Transverse colon (tissue), 4 donors: ENCODE results near the gene PRICKLE2. TPM values are rescaled to one million over a fixed set of nuclear protein-coding genes. Genes with fewer than 3 reads are reported as not detected.
A peak's percentile ranks its signal among the peaks of the same experiment; 100 is the strongest.

ENCODE experiments used
- DNase-seq: peaks from one replicate; pipeline ENCODE4 v3.0.0-alpha.2; 2019
- H3K27ac ChIP-seq, 4 donors: fragments of 200-600 bp; sonication (generic); 2 replicates each; pipeline ENCODE4 v1.5.1; 2016 to 2018; ENCODE audit warnings: inconsistent platforms in 4 of 4
- H3K27me3 ChIP-seq: fragments of 200-600 bp; sonication (generic); 2 replicates; pipeline ENCODE4 v1.5.1; 2017; ENCODE audit warnings: inconsistent platforms
- H3K36me3 ChIP-seq, 4 donors: fragments of 200-600 bp; sonication (generic); 2 replicates each; pipeline ENCODE4 v1.5.1; 2017 to 2019; ENCODE audit warnings: inconsistent platforms in 4 of 4
- H3K4me1 ChIP-seq, 4 donors: fragments of 200-600 bp; sonication (generic); 2 replicates each; pipeline ENCODE4 v1.5.1; 2017 to 2020; ENCODE audit warnings: inconsistent platforms in 4 of 4
- H3K4me3 ChIP-seq, 4 donors: fragments of 200-600 bp; sonication (generic); 1 replicate in 1 of 4; 2 replicates in 3 of 4; pipeline versions ENCODE4 v1.5.1 to v1.6.1; 2017 to 2019; ENCODE audit warnings: inconsistent platforms in 4 of 4
- H3K9me3 ChIP-seq, 2 donors: fragments of 200-600 bp; sonication (generic); 2 replicates each; pipeline ENCODE4 v1.5.1; 2017 to 2019; ENCODE audit warnings: inconsistent platforms in 2 of 2
- CTCF ChIP-seq, 5 experiments: fragments of 200-600 bp in 3 of 5; fragments of 450-650 bp in 2 of 5; sonication (generic) in 3 of 5; IDR thresholded peaks; 1 replicate in 2 of 5; 2 replicates in 3 of 5; pipeline ENCODE4 v1.5.1; 2016 to 2017; ENCODE audit warnings: antibody characterized with exemption in 5 of 5, inconsistent platforms in 3 of 5, mild to moderate bottlenecking in 2 of 5, moderate library complexity in 1 of 5
- EP300 ChIP-seq: sonication (generic); formaldehyde crosslinking; IDR thresholded peaks from one replicate; pipeline ENCODE4 v1.6.1; 2017; ENCODE audit warnings: antibody characterized with exemption, low read depth
- POLR2A ChIP-seq: fragments of 450-650 bp; IDR thresholded peaks from one replicate; pipeline ENCODE4 v1.6.1; 2016; ENCODE audit warnings: antibody characterized with exemption, mild to moderate bottlenecking, moderate library complexity
- POLR2AphosphoS5 ChIP-seq, 3 donors: sonication (generic); formaldehyde crosslinking; IDR thresholded peaks; one replicate each; pipeline ENCODE4 v1.6.1; 2016; ENCODE audit warnings: antibody characterized with exemption in 3 of 3
- WGBS, 2 donors: methylation state at CpG; one replicate each; pipeline ENCODE4 v1.1.5; 2018; ENCODE audit warnings: low coverage in 1 of 2; 5-methylcytosine and 5-hydroxymethylcytosine counted together
- in situ Hi-C, 4 donors: fragments of 200-750 bp; cut with MboI; loops; one replicate each; pipeline versions ENCODE4 v1.15.0 to v1.15.1; 2017; ENCODE audit warnings: low sequenced_read_pairs in 3 of 4, low pct_ligation_motif_present in 1 of 4, low pct_unique_long_range_greater_than_20kb in 1 of 4
- intact Hi-C: fragments of 100-400 bp; cut with DNase I; formaldehyde crosslinking; loops from one replicate; pipeline ENCODE4 v1.15.1; 2023; ENCODE audit warnings: low total_unique reads
- total RNA-seq, 4 donors: library from RNA; depleted of rRNA; stranded (reverse); fragments of >200 nt; gene quantifications; one replicate each; pipeline ENCODE4 v1.1.0, GENCODE V29; 2016

The PRICKLE2 gene
- total RNA-seq, 4 donors from 2014 or later = 8.5 to 38.4 (median 17.4) TPM

DNA sequence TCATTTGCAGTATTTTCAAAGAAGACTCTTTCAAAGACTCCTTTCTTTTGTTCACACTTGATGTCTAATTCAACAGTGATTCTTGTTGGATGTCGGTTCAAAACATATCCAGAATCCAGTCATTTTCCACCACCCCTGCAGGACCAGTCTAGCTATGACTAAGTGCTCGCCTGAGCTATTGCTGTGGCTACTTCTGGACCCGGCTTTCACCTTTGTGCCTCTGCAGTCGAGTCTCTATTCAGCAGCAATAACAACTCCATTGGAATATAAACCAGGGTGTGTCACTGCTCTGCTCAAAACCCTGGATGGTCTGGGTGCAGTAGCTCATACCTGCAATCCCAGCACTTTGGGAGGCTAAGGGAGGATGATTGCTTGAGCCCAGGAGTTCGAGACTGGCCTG lies 55.0 kb downstream of the PRICKLE2 start:
- 33 to 57% methylated on average over 1 to 5 of the region's 5 CpGs for WGBS, 2 donors
- no peak for DNase-seq
- no peak overlapping the region for H3K4me3 ChIP-seq
- H3K9me3 ChIP-seq = no peaks in the 10 kb centered on the region
- in situ Hi-C loops = loop anchor here in 1 of 4 donors (25.0 kb wide), 1 partner anchor 92 kb away; no protein-coding TSS in a partner anchor
- H3K27ac ChIP-seq = no peak overlapping the region
- TF ChIP-seq POLR2A (no peak), POLR2AphosphoS5 (IDR thresholded peaks at IDR 0.05) (no peak), CTCF (IDR thresholded peaks at IDR 0.05) (no peak), EP300 (no peak)
- no peaks in the 10 kb centered on the region for H3K36me3 ChIP-seq
- H3K4me1 ChIP-seq = peaks cover 0 to 13% (median 5%) of the 10 kb centered on the region in 4 donors
- intact Hi-C loops = loop anchor here (5.0 kb wide), 1 partner anchor 83 kb away; no protein-coding TSS in a partner anchor
- no peaks in the 10 kb centered on the region for H3K27me3 ChIP-seq

DNA sequence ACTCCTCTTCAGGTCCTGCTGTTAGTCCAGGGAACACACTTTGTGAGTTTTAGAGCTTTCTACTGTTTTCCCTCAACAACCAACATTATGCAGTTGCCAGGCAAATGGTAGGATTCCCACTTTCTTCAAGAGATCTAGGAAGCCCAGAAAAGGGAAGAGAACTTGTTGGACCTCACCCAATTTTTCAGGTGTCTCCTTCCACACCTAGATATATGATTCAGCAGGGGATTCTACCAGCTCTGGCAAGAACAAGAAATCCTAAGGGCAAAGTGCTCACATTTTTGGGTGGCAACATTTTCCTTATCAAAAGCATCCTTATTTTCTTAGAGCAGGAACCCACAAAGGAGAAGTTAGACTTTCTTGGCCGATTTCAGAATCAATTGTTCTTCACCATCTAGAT lies 57.4 kb downstream of the PRICKLE2 start:
- no peak overlapping the region for H3K4me3 ChIP-seq
- H3K36me3 ChIP-seq = no peaks in the 10 kb centered on the region
- H3K9me3 ChIP-seq = no peaks in the 10 kb centered on the region
- H3K27ac ChIP-seq = peak overlapping the region in 2 of 4 donors; percentile 1 to 4
- intact Hi-C loops = no loop called here
- H3K27me3 ChIP-seq = no peaks in the 10 kb centered on the region
- TF ChIP-seq EP300 (no peak), POLR2AphosphoS5 (IDR thresholded peaks at IDR 0.05) (no peak), POLR2A (no peak), CTCF (IDR thresholded peaks at IDR 0.05) (no peak)
- 80 to 82% methylated on average over 1 of the region's 1 CpG for WGBS, 2 donors
- in situ Hi-C loops = loop anchor here in 1 of 4 donors (25.0 kb wide), 1 partner anchor 94 kb away; no protein-coding TSS in a partner anchor
- no peak for DNase-seq
- peaks cover 4 to 17% (median 6%) of the 10 kb centered on the region in 4 donors for H3K4me1 ChIP-seq

DNA sequence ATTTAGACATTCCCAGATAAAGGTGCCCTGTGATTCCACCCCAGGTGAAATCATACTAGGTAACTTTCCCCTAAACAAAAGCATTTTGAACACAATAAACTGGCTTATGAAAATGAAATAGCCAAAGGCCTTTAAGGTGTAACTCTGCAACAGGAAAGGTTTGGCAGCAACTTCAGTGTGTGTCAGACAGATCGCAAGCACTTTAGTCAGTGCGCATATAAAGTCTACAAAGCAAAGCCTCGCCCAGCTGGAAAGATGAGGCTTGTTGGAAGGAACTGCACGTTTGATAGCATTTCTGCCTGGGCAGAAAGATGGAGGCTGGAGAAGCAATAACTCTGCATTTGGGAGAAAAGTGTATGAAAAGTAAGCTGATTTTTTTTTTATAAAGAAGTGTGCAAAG lies 57.9 kb downstream of the PRICKLE2 start:
- peak overlapping the region in 2 of 4 donors; percentile 1 to 14 for H3K27ac ChIP-seq

GRCh38 chr3:64166584-64167162 lies 58.6 kb downstream of the PRICKLE2 start:
- peaks cover 9 to 25% (median 11%) of the 10 kb centered on the region in 4 donors for H3K4me1 ChIP-seq
- H3K27ac ChIP-seq = no peak overlapping the region
- peak in 2 of 5 experiments; percentile 11 to 21 for TF ChIP-seq CTCF (IDR thresholded peaks at IDR 0.05)
- no peak for TF ChIP-seq EP300
- no peaks in the 10 kb centered on the region for H3K27me3 ChIP-seq
- H3K4me3 ChIP-seq = no peak overlapping the region
- no peaks in the 10 kb centered on the region for H3K36me3 ChIP-seq
- H3K9me3 ChIP-seq = no peaks in the 10 kb centered on the region
- DNase-seq = no peak
- 60 to 73% methylated on average over 1 to 4 of the region's 4 CpGs for WGBS, 2 donors
- in situ Hi-C loops = loop anchor here in 1 of 4 donors (25.0 kb wide), 1 partner anchor 96 kb away; no protein-coding TSS in a partner anchor
- intact Hi-C loops = no loop called here

More for the DNA sequence above, 57.9 kb downstream of the PRICKLE2 start:
- Histone ChIP-seq H3K36me3 (no peaks in the 10 kb centered on the region), H3K4me3 (no peak overlapping the region), H3K27me3 (no peaks in the 10 kb centered on the region), H3K4me1 (peaks cover 4 to 18% (median 6%) of the 10 kb centered on the region in 4 donors), H3K9me3 (no peaks in the 10 kb centered on the region)
- WGBS, 2 donors = 18 to 34% methylated on average over 4 of the region's 4 CpGs
- DNase-seq = no peak
- intact Hi-C loops (no loop called here), in situ Hi-C loops (loop anchor here in 1 of 4 donors (25.0 kb wide), 1 partner anchor 95 kb away; no protein-coding TSS in a partner anchor)
- no peak for TF ChIP-seq POLR2AphosphoS5 (IDR thresholded peaks at IDR 0.05)
- TF ChIP-seq POLR2A = no peak
- TF ChIP-seq CTCF (IDR thresholded peaks at IDR 0.05) = no peak
